HCT116 (cell line): ENCODE results near the gene SUMO1. TPM values are rescaled to one million over a fixed set of nuclear protein-coding genes. Genes with fewer than 3 reads are reported as not detected.
"Not testable (repeated sequence)": the region's sequence is repeated elsewhere in the genome, so short reads cannot be mapped to it uniquely, and the experiment has no call there.

ENCODE experiments used
- ATAC-seq: fragments of 200-7000 bp; cut with Tn5 transposase; 2 replicates; pipeline ENCODE4 v1.9.1; 2020; ENCODE audit warnings: mild to moderate bottlenecking, moderate library complexity
- BruUV-seq: library from RNA; stranded (reverse); fragments of 400-500 nt; replicated peaks from 2 replicates; lab custom pipeline; 2021; lab: Mats Ljungman, UMichigan
- CTCF ChIA-PET: fragments of 300-600 bp; sonication (Branson Sonifier 250); formaldehyde crosslinking; loops from one replicate; lab custom pipeline; 2021; ENCODE audit warnings: antibody characterized with exemption; lab: Charles Lee
- POLR2A ChIA-PET: fragments of 300-600, 350-600 bp; sonication (Branson Sonifier 250); formaldehyde crosslinking; loops from one replicate; lab custom pipeline; 2021; ENCODE audit warnings: antibody characterized with exemption; lab: Charles Lee
- RAD21 ChIA-PET, 2 experiments: fragments of 300-600 bp; sonication (Branson Sonifier 250); formaldehyde crosslinking; loops; one replicate each; lab custom pipeline; 2023; ENCODE audit warnings: low total read pairs in 2 of 2; ENCODE audit not compliant: uncharacterized antibody in 2 of 2, unreplicated experiment in 2 of 2, low non-redundant PET in 1 of 2; lab: Charles Lee
- DNase-seq: peaks from one replicate; pipeline ENCODE4 v3.0.0-alpha.2; 2010; ENCODE audit warnings: low read depth, low spot score
- H2AFZ ChIP-seq: fragments of 200-600 bp; shearing (Covaris generic), sonication (generic); 2 replicates; pipeline ENCODE4 v1.6.1; 2017; ENCODE audit warnings: low read depth, mixed run types, mixed read lengths, antibody characterized with exemption, low read length; ENCODE audit not compliant: poor library complexity, severe bottlenecking
- H3K27ac ChIP-seq: 2 replicates; pipeline ENCODE4 v1.5.1; 2012; ENCODE audit warnings: low read depth, low read length
- H3K27me3 ChIP-seq: fragments of 200-600 bp; sonication (generic); 2 replicates; pipeline ENCODE4 v1.6.1; 2016; ENCODE audit warnings: mixed run types, low read length, mixed read lengths; ENCODE audit not compliant: insufficient read depth
- H3K36me3 ChIP-seq, 2 experiments: fragments of 200-500 bp in 1 of 2; fragments of 200-600 bp in 1 of 2; sonication (Bioruptor generic) in 1 of 2; sonication (generic) in 1 of 2; 2 replicates each; pipeline versions ENCODE4 v1.5.1 to v1.6.1; 2014 to 2016; ENCODE audit warnings: low read length in 2 of 2, inconsistent platforms in 1 of 2, mixed read lengths in 1 of 2, mixed run types in 1 of 2; ENCODE audit not compliant: insufficient read depth in 2 of 2, control insufficient read depth in 1 of 2
- H3K4me1 ChIP-seq, 2 experiments: fragments of 200-600 bp in 1 of 2; sonication (generic) in 1 of 2; 2 replicates each; pipeline versions ENCODE4 v1.5.1 to v1.6.1; 2012 to 2017; ENCODE audit warnings: low read length in 2 of 2, inconsistent platforms in 1 of 2, mild to moderate bottlenecking in 1 of 2, mixed read lengths in 1 of 2, mixed run types in 1 of 2, moderate library complexity in 1 of 2; ENCODE audit not compliant: insufficient read depth in 2 of 2, control insufficient read depth in 1 of 2
- H3K4me2 ChIP-seq: fragments of 200-600 bp; sonication (generic); 2 replicates; pipeline ENCODE4 v1.6.1; 2017; ENCODE audit warnings: mixed run types, low read length, mixed read lengths
- H3K4me3 ChIP-seq, 2 experiments: fragments of 200-600 bp in 1 of 2; sonication (generic) in 1 of 2; replicated peaks in 1 of 2; 2 replicates each; pipeline ENCODE4 v1.5.1; 2011 to 2016; ENCODE audit warnings: low read length in 2 of 2, control low read depth in 1 of 2, low read depth in 1 of 2, mild to moderate bottlenecking in 1 of 2, mixed read lengths in 1 of 2, mixed run types in 1 of 2
- H3K79me2 ChIP-seq: fragments of 200-600 bp; sonication (generic); 2 replicates; pipeline ENCODE4 v1.6.1; 2017; ENCODE audit warnings: mild to moderate bottlenecking, mixed run types, low read length, moderate library complexity, mixed read lengths; ENCODE audit not compliant: insufficient read depth
- H3K9ac ChIP-seq: fragments of 200-600 bp; sonication (generic); 2 replicates; pipeline ENCODE4 v1.6.1; 2016; ENCODE audit warnings: low read length, mixed read lengths
- H3K9me2 ChIP-seq: fragments of 200-600 bp; sonication (generic), shearing (Covaris generic); 2 replicates; pipeline ENCODE4 v1.6.1; 2017; ENCODE audit warnings: mixed run types, mild to moderate bottlenecking, moderate library complexity; ENCODE audit not compliant: insufficient read depth
- H3K9me3 ChIP-seq, 2 experiments: fragments of 200-500 bp in 1 of 2; fragments of 200-600 bp in 1 of 2; sonication (Bioruptor generic) in 1 of 2; sonication (generic) in 1 of 2; 2 replicates each; pipeline ENCODE4 v1.6.1; 2014 to 2017; ENCODE audit warnings: low read length in 2 of 2, mixed read lengths in 2 of 2, inconsistent platforms in 1 of 2, low read depth in 1 of 2, mild to moderate bottlenecking in 1 of 2, mixed run types in 1 of 2, moderate library complexity in 1 of 2; ENCODE audit not compliant: control insufficient read depth in 1 of 2, insufficient read depth in 1 of 2
- H4K20me1 ChIP-seq: fragments of 200-600 bp; sonication (generic), shearing (Covaris generic); 2 replicates; pipeline ENCODE4 v1.6.1; 2017; ENCODE audit warnings: mixed run types, mild to moderate bottlenecking, moderate library complexity; ENCODE audit not compliant: insufficient read depth
- EZH2 ChIP-seq: fragments of 200-600 bp; sonication (generic); IDR thresholded peaks from 2 replicates; pipeline ENCODE4 v1.6.1; 2017; ENCODE audit warnings: antibody characterized with exemption, mixed run types
- FOSL1 ChIP-seq: IDR thresholded peaks from 2 replicates; pipeline ENCODE4 v1.6.1; 2012; ENCODE audit warnings: low read depth
- JUND ChIP-seq: IDR thresholded peaks from 2 replicates; pipeline ENCODE4 v1.6.1; 2012
- POLR2A ChIP-seq: IDR thresholded peaks from 2 replicates; pipeline ENCODE4 v1.7.0; 2011; ENCODE audit warnings: borderline replicate concordance; ENCODE audit not compliant: insufficient read depth, insufficient read length; ENCODE audit errors: extremely low read depth
- POLR2AphosphoS5 ChIP-seq: IDR thresholded peaks from 2 replicates; pipeline ENCODE4 v1.6.1; 2011; ENCODE audit warnings: mild to moderate bottlenecking, low read depth, low read length, moderate library complexity
- REST ChIP-seq: IDR thresholded peaks from 2 replicates; pipeline ENCODE4 v1.6.1; 2012; ENCODE audit warnings: low read depth
- SIN3A ChIP-seq: IDR thresholded peaks from 2 replicates; pipeline ENCODE4 v1.6.1; 2012; ENCODE audit warnings: low read depth
- intact Hi-C: fragments of 100-400 bp; cut with micrococcal nuclease; formaldehyde crosslinking; loops from 2 replicates; pipeline ENCODE4 v1.10.0; 2022
- total RNA-seq: library from RNA; stranded (reverse); gene quantifications from one replicate; pipeline ENCODE4 v1.2.1, GENCODE V29; 2021; ENCODE audit not compliant: unreplicated experiment

SUMO1 gene
- total RNA-seq, 1 experiment from 2014 or later: 130 TPM

DNA sequence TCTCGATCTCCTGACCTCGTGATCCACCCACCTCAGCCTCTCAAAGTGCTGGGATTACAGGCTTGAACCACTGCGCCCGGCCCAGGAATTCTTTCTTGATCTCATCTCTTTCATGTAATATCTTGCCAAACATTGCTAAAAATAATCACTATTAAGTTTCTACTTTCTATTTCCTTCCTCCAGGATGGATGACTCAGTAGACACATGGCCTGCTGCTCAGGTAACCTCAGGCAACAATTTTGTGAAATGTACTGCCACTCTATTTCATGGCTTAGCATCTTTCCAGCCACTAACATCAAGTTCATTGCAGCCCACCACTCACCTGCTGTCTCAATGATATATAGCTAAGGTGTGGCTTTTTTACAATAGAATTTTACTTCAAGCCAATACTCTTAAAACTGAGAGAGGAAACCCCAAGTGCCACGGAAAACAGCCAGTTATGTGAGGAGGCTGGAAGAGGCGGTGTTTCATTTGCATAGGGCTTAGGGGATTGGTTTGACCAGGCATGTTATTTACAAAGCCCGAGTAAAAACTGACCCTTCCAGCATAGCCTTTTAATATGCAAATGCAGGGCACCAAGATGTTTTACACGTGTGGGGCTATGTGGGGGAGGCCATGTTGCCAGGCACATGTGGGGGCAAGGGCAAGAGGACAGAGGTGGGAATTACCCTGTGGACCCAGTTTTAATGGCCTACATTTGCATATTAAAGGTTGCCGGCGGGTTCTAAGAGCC is 11.3 kb upstream of the SUMO1 start:
- Histone ChIP-seq H3K4me1 (peaks cover 0 to 7% of the 10 kb centered on the region in 2 experiments; a peak in 1 of 4 replicates), H3K9ac (no peak overlapping the region), H3K9me3 (no peaks in the 10 kb centered on the region), H3K4me3 (no peak overlapping the region), H3K36me3 (no peaks in the 10 kb centered on the region), H3K4me2 (peak overlapping the region; percentile 3; the same call in 1 of the 2 replicates), H3K79me2 (no peaks in the 10 kb centered on the region), H3K27me3 (no peaks in the 10 kb centered on the region), H3K9me2 (no peaks in the 10 kb centered on the region), H4K20me1 (no peaks in the 10 kb centered on the region), H3K27ac (no peak overlapping the region), H2AFZ (no peak overlapping the region)
- DNase-seq (no peak), ATAC-seq (no peak)
- intact Hi-C loops: no loop called here
- ChIA-PET CTCF (no interaction called here), RAD21 (no interaction called here), POLR2A (no interaction called here)
- TF ChIP-seq FOSL1 (no peak), SIN3A (no peak), EZH2 (no peak), POLR2A (no peak), REST (no peak), JUND (no peak; the same call in 1 of the 2 replicates), POLR2AphosphoS5 (no peak)
- BruUV-seq: no TSS peak

GRCh38 chr2:202247710-202248109 is 9.3 kb upstream of the SUMO1 start:
- POLR2A ChIA-PET, intact Hi-C loops, ATAC-seq: not testable (repeated sequence)

More at GRCh38 chr2:202247710-202248109, 9.3 kb upstream of the SUMO1 start:
- H3K4me3 ChIP-seq, H3K9me2 ChIP-seq, H3K9me3 ChIP-seq, H3K27ac ChIP-seq, CTCF ChIA-PET, H3K36me3 ChIP-seq, H2AFZ ChIP-seq, BruUV-seq, H3K4me1 ChIP-seq, RAD21 ChIA-PET, H3K9ac ChIP-seq, H3K4me2 ChIP-seq, H4K20me1 ChIP-seq, H3K79me2 ChIP-seq, H3K27me3 ChIP-seq, DNase-seq: not testable (repeated sequence)
